ENCODE results near the gene MB21D2.

Gene MB21D2

GRCh38 chr3:192842138-192842537 lies 75.5 kb downstream of the MB21D2 start:
- H3K4me3 ChIP-seq (ENCODE audit: low read depth, low read length), result no peak overlapping the region
- in situ Hi-C loops (cut with HindIII; ENCODE audit: low pct_ligation_motif_present, low sequenced_read_pairs), result no loop called here
- DNase-seq, result no peak
- TF ChIP-seq CTCF (IDR thresholded peaks at IDR 0.05; ENCODE audit: low read depth, low read length, missing control alignments), result no peak
- no peaks in the 10 kb centered on the region for H3K36me3 ChIP-seq (replicated peaks)
- H3K27ac ChIP-seq, result no peak overlapping the region
- no peaks in the 10 kb centered on the region for H3K27me3 ChIP-seq (replicated peaks)

- no peak overlapping the region for H3K4me3 ChIP-seq (ENCODE audit: low read depth, low read length)
- TF ChIP-seq CTCF (IDR thresholded peaks at IDR 0.05; ENCODE audit: low read depth, low read length, missing control alignments), result no peak
- DNase-seq, result no peak
- no peaks in the 10 kb centered on the region for H3K27me3 ChIP-seq (replicated peaks)
- in situ Hi-C loops (cut with HindIII; ENCODE audit: low pct_ligation_motif_present, low sequenced_read_pairs), result no loop called here
- no peak overlapping the region for H3K27ac ChIP-seq
- no peaks in the 10 kb centered on the region for H3K36me3 ChIP-seq (replicated peaks)
These were observed 76.2 kb downstream of the MB21D2 start for GRCh38 chr3:192841428-192841827.

GRCh38 chr3:192840143-192840836 lies 77.4 kb downstream of the MB21D2 start:
- Histone ChIP-seq H3K36me3 (replicated peaks) (no peaks in the 10 kb centered on the region), H3K27ac (no peak overlapping the region), H3K27me3 (replicated peaks) (no peaks in the 10 kb centered on the region), H3K4me3 (ENCODE audit: low read depth, low read length) (no peak overlapping the region)
- no peak for TF ChIP-seq CTCF (IDR thresholded peaks at IDR 0.05; ENCODE audit: low read depth, low read length, missing control alignments)
- DNase-seq, result no peak
- in situ Hi-C loops (cut with HindIII; ENCODE audit: low pct_ligation_motif_present, low sequenced_read_pairs), result no loop called here

GRCh38 chr3:192835818-192836815 lies 81.5 kb downstream of the MB21D2 start:
- in situ Hi-C loops (cut with HindIII; ENCODE audit: low pct_ligation_motif_present, low sequenced_read_pairs), result no loop called here
- Histone ChIP-seq H3K36me3 (replicated peaks) (no peaks in the 10 kb centered on the region), H3K4me3 (ENCODE audit: low read depth, low read length) (no peak overlapping the region), H3K27me3 (replicated peaks) (no peaks in the 10 kb centered on the region), H3K27ac (peak overlapping the region; percentile 65)
- peak; percentile 65 for DNase-seq
- TF ChIP-seq CTCF (IDR thresholded peaks at IDR 0.05; ENCODE audit: low read depth, low read length, missing control alignments), result no peak

- peak overlapping the region; percentile 95 for H3K27ac ChIP-seq
- H3K27me3 ChIP-seq (replicated peaks), result no peaks in the 10 kb centered on the region
- no peaks in the 10 kb centered on the region for H3K36me3 ChIP-seq (replicated peaks)
- no peak for TF ChIP-seq CTCF (IDR thresholded peaks at IDR 0.05; ENCODE audit: low read depth, low read length, missing control alignments)
- H3K4me3 ChIP-seq (ENCODE audit: low read depth, low read length), result no peak overlapping the region
- peak; percentile 33 for DNase-seq
- in situ Hi-C loops (cut with HindIII; ENCODE audit: low pct_ligation_motif_present, low sequenced_read_pairs), result no loop called here
These were observed 83.2 kb downstream of the MB21D2 start for GRCh38 chr3:192834428-192834827.

All from brain microvascular endothelial cell (primary cell).